ENCODE measurements around the gene MINDY4. TPM values are rescaled to one million over a fixed set of nuclear protein-coding genes. Genes with fewer than 3 reads are reported as not detected.

Gene MINDY4
- total RNA-seq, 1 donor from 2014 or later = 4.7 TPM

- DNase-seq (ENCODE audit: low spot score) = no peak
- Mint-ChIP-seq H3K36me3 (ENCODE audit: low read depth, unreplicated experiment) (no peaks in the 10 kb centered on the region), H3K27ac (ENCODE audit: unreplicated experiment) (no peak overlapping the region), H3K9me3 (ENCODE audit: unreplicated experiment) (no peaks in the 10 kb centered on the region), H3K4me1 (ENCODE audit: unreplicated experiment) (peaks cover 15% of the 10 kb centered on the region), H3K27me3 (ENCODE audit: unreplicated experiment) (no peaks in the 10 kb centered on the region), H3K4me3 (ENCODE audit: unreplicated experiment) (no peak overlapping the region)
- no peak for TF ChIP-seq CTCF (IDR thresholded peaks at IDR 0.05; ENCODE audit: unreplicated experiment)
Observed at GRCh38 chr7:30817371-30817767, 46.2 kb downstream of the MINDY4 start.

GRCh38 chr7:30824821-30825720, 53.9 kb downstream of the MINDY4 start:
- no peaks in the 10 kb centered on the region for H3K9me3 Mint-ChIP-seq (ENCODE audit: unreplicated experiment)
- TF ChIP-seq CTCF (IDR thresholded peaks at IDR 0.05; ENCODE audit: unreplicated experiment) = no peak
- no peak for DNase-seq (ENCODE audit: low spot score)
- no peak overlapping the region for H3K27ac Mint-ChIP-seq (ENCODE audit: unreplicated experiment)
- no peaks in the 10 kb centered on the region for H3K4me1 Mint-ChIP-seq (ENCODE audit: unreplicated experiment)
- no peak overlapping the region for H3K4me3 Mint-ChIP-seq (ENCODE audit: unreplicated experiment)
- peaks cover 4% of the 10 kb centered on the region for H3K27me3 Mint-ChIP-seq (ENCODE audit: unreplicated experiment)
- peaks cover 9% of the 10 kb centered on the region for H3K36me3 Mint-ChIP-seq (ENCODE audit: low read depth, unreplicated experiment)

- Mint-ChIP-seq H3K27ac (ENCODE audit: unreplicated experiment) (no peak overlapping the region), H3K36me3 (ENCODE audit: low read depth, unreplicated experiment) (peaks cover 13% of the 10 kb centered on the region), H3K4me1 (ENCODE audit: unreplicated experiment) (no peaks in the 10 kb centered on the region), H3K9me3 (ENCODE audit: unreplicated experiment) (no peaks in the 10 kb centered on the region), H3K4me3 (ENCODE audit: unreplicated experiment) (no peak overlapping the region), H3K27me3 (ENCODE audit: unreplicated experiment) (peaks cover 4% of the 10 kb centered on the region)
- DNase-seq (ENCODE audit: low spot score) = no peak
- TF ChIP-seq CTCF (IDR thresholded peaks at IDR 0.05; ENCODE audit: unreplicated experiment) = no peak
Observed at GRCh38 chr7:30826181-30826580, 55.0 kb downstream of the MINDY4 start.

GRCh38 chr7:30828591-30828990, 57.4 kb downstream of the MINDY4 start:
- no peak overlapping the region for H3K4me3 Mint-ChIP-seq (ENCODE audit: unreplicated experiment)
- H3K4me1 Mint-ChIP-seq (ENCODE audit: unreplicated experiment) = no peaks in the 10 kb centered on the region
- H3K27ac Mint-ChIP-seq (ENCODE audit: unreplicated experiment) = no peak overlapping the region
- H3K36me3 Mint-ChIP-seq (ENCODE audit: low read depth, unreplicated experiment) = peaks cover 22% of the 10 kb centered on the region
- DNase-seq (ENCODE audit: low spot score) = no peak
- no peak for TF ChIP-seq CTCF (IDR thresholded peaks at IDR 0.05; ENCODE audit: unreplicated experiment)
- H3K9me3 Mint-ChIP-seq (ENCODE audit: unreplicated experiment) = peaks cover 10% of the 10 kb centered on the region
- H3K27me3 Mint-ChIP-seq (ENCODE audit: unreplicated experiment) = peaks cover 8% of the 10 kb centered on the region

GRCh38 chr7:30829471-30829870, 58.3 kb downstream of the MINDY4 start:
- Mint-ChIP-seq H3K27ac (ENCODE audit: unreplicated experiment) (no peak overlapping the region), H3K27me3 (ENCODE audit: unreplicated experiment) (peaks cover 8% of the 10 kb centered on the region), H3K9me3 (ENCODE audit: unreplicated experiment) (peaks cover 10% of the 10 kb centered on the region), H3K4me3 (ENCODE audit: unreplicated experiment) (no peak overlapping the region), H3K4me1 (ENCODE audit: unreplicated experiment) (no peaks in the 10 kb centered on the region), H3K36me3 (ENCODE audit: low read depth, unreplicated experiment) (peaks cover 23% of the 10 kb centered on the region)
- DNase-seq (ENCODE audit: low spot score) = no peak
- no peak for TF ChIP-seq CTCF (IDR thresholded peaks at IDR 0.05; ENCODE audit: unreplicated experiment)

All from endothelial cell (in vitro differentiated cells).